Peyer's patch (tissue), 4 donors: ENCODE data around the gene PRICKLE1.

Experiments used
- POLR2A ChIP-seq, 2 donors: fragments of 450-650 bp; IDR thresholded peaks; one replicate each; pipeline ENCODE4 v1.5.1; 2017; ENCODE audit warnings: antibody characterized with exemption in 2 of 2, mild to moderate bottlenecking in 2 of 2, moderate library complexity in 2 of 2
- TF ChIP-seq, protein P1 (sequence below), 6 experiments: fragments of 450-650 bp in 4 of 6; fragments of 200-600 bp in 2 of 6; sonication (generic) in 1 of 6; IDR thresholded peaks; one replicate each; pipeline ENCODE4 v1.5.1; 2017 to 2019; ENCODE audit warnings: antibody characterized with exemption in 6 of 6, mild to moderate bottlenecking in 3 of 6, moderate library complexity in 1 of 6

DNA sequence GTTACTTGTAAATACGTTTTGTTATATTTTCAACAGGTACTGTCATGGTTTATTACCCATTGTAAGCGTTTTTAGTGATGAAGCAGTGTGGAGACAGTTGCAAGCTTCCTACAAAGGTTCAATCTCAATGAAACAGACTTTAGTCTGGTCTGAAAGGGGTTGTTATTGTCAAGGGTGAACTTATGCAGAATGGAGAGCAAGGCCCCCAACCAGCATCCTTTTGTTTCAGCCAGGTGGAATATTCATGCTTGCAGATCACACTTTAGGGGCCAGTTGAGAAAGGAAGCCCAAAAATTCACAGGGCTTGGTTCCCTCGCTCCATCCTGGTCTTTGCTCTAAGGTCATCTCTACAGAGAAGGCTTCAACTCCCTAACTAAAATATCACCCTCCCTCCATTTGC lies 103.7 kb downstream of the PRICKLE1 start:
- TF ChIP-seq, protein P1, sequence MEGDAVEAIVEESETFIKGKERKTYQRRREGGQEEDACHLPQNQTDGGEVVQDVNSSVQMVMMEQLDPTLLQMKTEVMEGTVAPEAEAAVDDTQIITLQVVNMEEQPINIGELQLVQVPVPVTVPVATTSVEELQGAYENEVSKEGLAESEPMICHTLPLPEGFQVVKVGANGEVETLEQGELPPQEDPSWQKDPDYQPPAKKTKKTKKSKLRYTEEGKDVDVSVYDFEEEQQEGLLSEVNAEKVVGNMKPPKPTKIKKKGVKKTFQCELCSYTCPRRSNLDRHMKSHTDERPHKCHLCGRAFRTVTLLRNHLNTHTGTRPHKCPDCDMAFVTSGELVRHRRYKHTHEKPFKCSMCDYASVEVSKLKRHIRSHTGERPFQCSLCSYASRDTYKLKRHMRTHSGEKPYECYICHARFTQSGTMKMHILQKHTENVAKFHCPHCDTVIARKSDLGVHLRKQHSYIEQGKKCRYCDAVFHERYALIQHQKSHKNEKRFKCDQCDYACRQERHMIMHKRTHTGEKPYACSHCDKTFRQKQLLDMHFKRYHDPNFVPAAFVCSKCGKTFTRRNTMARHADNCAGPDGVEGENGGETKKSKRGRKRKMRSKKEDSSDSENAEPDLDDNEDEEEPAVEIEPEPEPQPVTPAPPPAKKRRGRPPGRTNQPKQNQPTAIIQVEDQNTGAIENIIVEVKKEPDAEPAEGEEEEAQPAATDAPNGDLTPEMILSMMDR (IDR thresholded peaks at IDR 0.05) = no peak
- no peak for TF ChIP-seq POLR2A (IDR thresholded peaks at IDR 0.05)
